ENCODE measurements around the gene ATP8A2. TPM values are rescaled to one million over a fixed set of nuclear protein-coding genes. Genes with fewer than 3 reads are reported as not detected.

Gene ATP8A2
- total RNA-seq, 2 donors from 2014 or later: 0.25 to 0.33 TPM

GRCh38 chr13:25699056-25699455, 327.3 kb downstream of the ATP8A2 start:
- DNase-seq (ENCODE audit: low spot score in 2 of 2) (no peak), ATAC-seq (no peak)
- H3K9me3 Mint-ChIP-seq: no peaks in the 10 kb centered on the region
- no peak overlapping the region for H3K27ac Mint-ChIP-seq
- no peaks in the 10 kb centered on the region for H3K36me3 Mint-ChIP-seq

- no peaks in the 10 kb centered on the region for H3K9me3 Mint-ChIP-seq
- H3K27ac Mint-ChIP-seq: no peak overlapping the region
- no peak for ATAC-seq
- DNase-seq (ENCODE audit: low spot score in 2 of 2): no peak
- no peaks in the 10 kb centered on the region for H3K36me3 Mint-ChIP-seq
Measured at GRCh38 chr13:25699600-25699999, 327.8 kb downstream of the ATP8A2 start.

- H3K9me3 Mint-ChIP-seq: no peaks in the 10 kb centered on the region
- no peak for ATAC-seq
- H3K36me3 Mint-ChIP-seq: no peaks in the 10 kb centered on the region
- no peak for DNase-seq (ENCODE audit: low spot score in 2 of 2)
- no peak overlapping the region for H3K27ac Mint-ChIP-seq
Measured at GRCh38 chr13:25701304-25701703, 329.5 kb downstream of the ATP8A2 start.

- no peaks in the 10 kb centered on the region for H3K36me3 Mint-ChIP-seq
- no peaks in the 10 kb centered on the region for H3K9me3 Mint-ChIP-seq
- ATAC-seq (no peak), DNase-seq (ENCODE audit: low spot score in 2 of 2) (no peak)
- H3K27ac Mint-ChIP-seq: no peak overlapping the region
Measured at GRCh38 chr13:25702386-25702785, 330.6 kb downstream of the ATP8A2 start.

- no peak for DNase-seq (ENCODE audit: low spot score in 2 of 2)
- no peak overlapping the region for H3K27ac Mint-ChIP-seq
- no peaks in the 10 kb centered on the region for H3K9me3 Mint-ChIP-seq
- ATAC-seq: no peak
- no peaks in the 10 kb centered on the region for H3K36me3 Mint-ChIP-seq
Measured at GRCh38 chr13:25707726-25708125, 336.0 kb downstream of the ATP8A2 start.

- no peak for DNase-seq (ENCODE audit: low spot score in 2 of 2)
- H3K36me3 Mint-ChIP-seq: no peaks in the 10 kb centered on the region
- H3K9me3 Mint-ChIP-seq: no peaks in the 10 kb centered on the region
- no peak for ATAC-seq
- no peak overlapping the region for H3K27ac Mint-ChIP-seq
Measured at GRCh38 chr13:25708268-25708667, 336.5 kb downstream of the ATP8A2 start.

GRCh38 chr13:25709088-25709487, 337.3 kb downstream of the ATP8A2 start:
- Mint-ChIP-seq H3K9me3 (no peaks in the 10 kb centered on the region), H3K36me3 (no peaks in the 10 kb centered on the region), H3K27ac (no peak overlapping the region)
- DNase-seq (ENCODE audit: low spot score in 2 of 2) (no peak), ATAC-seq (no peak)

- ATAC-seq: no peak
Measured at GRCh38 chr13:25715760-25716159, 344.0 kb downstream of the ATP8A2 start.

GRCh38 chr13:25717666-25718197, 346.0 kb downstream of the ATP8A2 start:
- Mint-ChIP-seq H3K27ac (no peak overlapping the region), H3K36me3 (no peaks in the 10 kb centered on the region), H3K9me3 (peaks cover 0 to 5% of the 10 kb centered on the region in 2 donors)
- ATAC-seq: no peak
- no peak for DNase-seq (ENCODE audit: low spot score in 2 of 2)

More at GRCh38 chr13:25715760-25716159, 344.0 kb downstream of the ATP8A2 start:
- no peak overlapping the region for H3K27ac Mint-ChIP-seq
- no peak for DNase-seq (ENCODE audit: low spot score in 2 of 2)
- H3K36me3 Mint-ChIP-seq: no peaks in the 10 kb centered on the region
- peaks cover 0 to 5% of the 10 kb centered on the region in 2 donors for H3K9me3 Mint-ChIP-seq

GRCh38 chr13:25719666-25720065, 347.9 kb downstream of the ATP8A2 start:
- no peak for DNase-seq (ENCODE audit: low spot score in 2 of 2)
- H3K9me3 Mint-ChIP-seq: peaks cover 3 to 17% of the 10 kb centered on the region in 2 donors
- H3K36me3 Mint-ChIP-seq: no peaks in the 10 kb centered on the region
- ATAC-seq: no peak
- no peak overlapping the region for H3K27ac Mint-ChIP-seq

GRCh38 chr13:25722893-25723292, 351.1 kb downstream of the ATP8A2 start:
- DNase-seq (ENCODE audit: low spot score in 2 of 2) (no peak), ATAC-seq (no peak)
- Mint-ChIP-seq H3K27ac (no peak overlapping the region), H3K9me3 (peaks cover 3 to 12% of the 10 kb centered on the region in 2 donors), H3K36me3 (no peaks in the 10 kb centered on the region)

- DNase-seq (ENCODE audit: low spot score in 2 of 2) (no peak), ATAC-seq (no peak)
- H3K27ac Mint-ChIP-seq: peak overlapping the region in 1 of 2 donors; percentile 15
- H3K9me3 Mint-ChIP-seq: peaks cover 3 to 12% of the 10 kb centered on the region in 2 donors
- H3K36me3 Mint-ChIP-seq: no peaks in the 10 kb centered on the region
Measured at GRCh38 chr13:25725104-25725503, 353.3 kb downstream of the ATP8A2 start.

- ATAC-seq (no peak), DNase-seq (ENCODE audit: low spot score in 2 of 2) (no peak)
- H3K36me3 Mint-ChIP-seq: no peaks in the 10 kb centered on the region
- no peak overlapping the region for H3K27ac Mint-ChIP-seq
- H3K9me3 Mint-ChIP-seq: peaks cover 3 to 12% of the 10 kb centered on the region in 2 donors
Measured at GRCh38 chr13:25727250-25727649, 355.5 kb downstream of the ATP8A2 start.

GRCh38 chr13:25727810-25728209, 356.0 kb downstream of the ATP8A2 start:
- DNase-seq (ENCODE audit: low spot score in 2 of 2): no peak
- no peak for ATAC-seq
- Mint-ChIP-seq H3K9me3 (peaks cover 3 to 12% of the 10 kb centered on the region in 2 donors), H3K27ac (no peak overlapping the region), H3K36me3 (no peaks in the 10 kb centered on the region)

- DNase-seq (ENCODE audit: low spot score in 2 of 2) (no peak), ATAC-seq (no peak)
- H3K36me3 Mint-ChIP-seq: no peaks in the 10 kb centered on the region
- H3K27ac Mint-ChIP-seq: no peak overlapping the region
- no peaks in the 10 kb centered on the region for H3K9me3 Mint-ChIP-seq
Measured at GRCh38 chr13:25729201-25729600, 357.4 kb downstream of the ATP8A2 start.

GRCh38 chr13:25731037-25731436, 359.3 kb downstream of the ATP8A2 start:
- peak overlapping the region in 1 of 2 donors; percentile 73 for H3K27ac Mint-ChIP-seq
- H3K36me3 Mint-ChIP-seq: no peaks in the 10 kb centered on the region
- H3K9me3 Mint-ChIP-seq: no peaks in the 10 kb centered on the region
- ATAC-seq: no peak
- DNase-seq (ENCODE audit: low spot score in 2 of 2): no peak

GRCh38 chr13:25731536-25731935, 359.8 kb downstream of the ATP8A2 start:
- ATAC-seq (no peak), DNase-seq (ENCODE audit: low spot score in 2 of 2) (no peak)
- Mint-ChIP-seq H3K27ac (no peak overlapping the region), H3K9me3 (no peaks in the 10 kb centered on the region), H3K36me3 (no peaks in the 10 kb centered on the region)

- ATAC-seq: no peak
- Mint-ChIP-seq H3K36me3 (no peaks in the 10 kb centered on the region), H3K9me3 (no peaks in the 10 kb centered on the region), H3K27ac (no peak overlapping the region)
- no peak for DNase-seq (ENCODE audit: low spot score in 2 of 2)
Measured at GRCh38 chr13:25732111-25732865, 360.5 kb downstream of the ATP8A2 start.

Data from activated naive CD4-positive, alpha-beta T cell treated with anti-CD3 and anti-CD28 coated beads, Interleukin-2, amount 50 U/mL, for 72 hours (primary cell).